IPS DF 4.7 (cell line): ENCODE results near the gene BMS1.
"Not testable (repeated sequence)": the region's sequence is repeated elsewhere in the genome, so short reads cannot be mapped to it uniquely, and the experiment has no call there.

ENCODE experiments used
- DNase-seq: peaks from one replicate; pipeline ENCODE4 v3.0.0-alpha.2; 2013; ENCODE audit warnings: low spot score; ENCODE audit errors: extremely low read depth

The BMS1 gene

DNA sequence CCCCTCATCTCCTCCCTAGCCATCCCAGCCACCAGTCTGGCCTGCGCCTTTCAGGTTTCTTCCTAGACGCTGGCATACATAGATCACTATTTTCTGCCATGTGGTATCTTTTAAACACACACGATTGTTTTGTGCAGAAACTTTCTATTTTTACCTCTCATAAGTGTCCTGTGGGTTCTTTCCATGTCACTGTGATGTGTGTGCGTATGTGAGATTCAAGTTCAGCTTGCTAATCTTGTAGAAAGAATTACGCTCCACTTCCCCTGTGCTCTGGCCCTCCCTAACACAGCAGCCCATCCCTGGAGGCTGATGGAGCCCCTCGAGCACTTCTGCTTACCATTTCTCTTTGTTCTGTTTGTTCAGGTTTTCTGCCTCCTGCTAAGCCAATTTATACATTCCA lies 80.2 kb downstream of the BMS1 start:
- not testable (repeated sequence) for DNase-seq

DNA sequence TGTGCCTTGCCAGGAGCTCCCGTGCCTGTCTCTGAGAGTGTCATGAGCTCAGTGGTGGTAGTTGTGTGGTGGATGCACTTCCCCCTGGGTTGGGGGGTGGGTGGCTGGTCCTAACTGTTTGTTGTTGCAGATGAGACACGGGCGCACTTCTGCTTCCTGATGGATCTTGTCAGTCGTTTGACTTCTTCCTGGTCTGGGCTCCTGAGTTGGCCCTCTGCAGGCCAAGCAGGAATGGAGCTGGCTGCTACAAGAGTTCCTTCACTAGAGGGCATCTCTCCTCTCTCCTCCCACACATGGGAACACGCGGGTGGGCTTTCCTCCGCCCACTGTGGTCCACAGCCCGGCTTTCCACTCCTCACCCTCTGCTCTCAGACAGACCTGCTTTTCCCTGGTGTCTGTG lies 82.0 kb downstream of the BMS1 start:
- no peak for DNase-seq

DNA sequence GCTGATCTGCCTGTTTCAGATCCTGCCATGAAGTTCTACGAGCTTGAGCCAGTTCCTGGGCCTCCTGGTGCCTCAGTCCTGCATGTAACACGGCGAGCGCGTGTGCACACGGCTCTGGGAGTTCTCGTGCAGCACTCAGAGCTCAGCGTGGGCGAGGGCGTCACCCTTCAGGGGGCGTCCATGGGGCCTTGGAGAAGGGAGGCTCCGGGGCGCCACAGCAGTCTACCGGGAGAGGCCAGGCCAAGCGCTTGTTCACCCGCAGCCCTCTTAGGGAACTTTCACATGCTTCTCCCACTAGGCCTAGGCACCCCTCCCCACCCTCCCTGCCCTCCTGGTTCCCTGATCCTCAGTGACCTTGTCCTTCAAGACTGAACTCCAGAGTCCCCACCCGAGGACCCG lies 83.1 kb downstream of the BMS1 start:
- no peak for DNase-seq

DNA sequence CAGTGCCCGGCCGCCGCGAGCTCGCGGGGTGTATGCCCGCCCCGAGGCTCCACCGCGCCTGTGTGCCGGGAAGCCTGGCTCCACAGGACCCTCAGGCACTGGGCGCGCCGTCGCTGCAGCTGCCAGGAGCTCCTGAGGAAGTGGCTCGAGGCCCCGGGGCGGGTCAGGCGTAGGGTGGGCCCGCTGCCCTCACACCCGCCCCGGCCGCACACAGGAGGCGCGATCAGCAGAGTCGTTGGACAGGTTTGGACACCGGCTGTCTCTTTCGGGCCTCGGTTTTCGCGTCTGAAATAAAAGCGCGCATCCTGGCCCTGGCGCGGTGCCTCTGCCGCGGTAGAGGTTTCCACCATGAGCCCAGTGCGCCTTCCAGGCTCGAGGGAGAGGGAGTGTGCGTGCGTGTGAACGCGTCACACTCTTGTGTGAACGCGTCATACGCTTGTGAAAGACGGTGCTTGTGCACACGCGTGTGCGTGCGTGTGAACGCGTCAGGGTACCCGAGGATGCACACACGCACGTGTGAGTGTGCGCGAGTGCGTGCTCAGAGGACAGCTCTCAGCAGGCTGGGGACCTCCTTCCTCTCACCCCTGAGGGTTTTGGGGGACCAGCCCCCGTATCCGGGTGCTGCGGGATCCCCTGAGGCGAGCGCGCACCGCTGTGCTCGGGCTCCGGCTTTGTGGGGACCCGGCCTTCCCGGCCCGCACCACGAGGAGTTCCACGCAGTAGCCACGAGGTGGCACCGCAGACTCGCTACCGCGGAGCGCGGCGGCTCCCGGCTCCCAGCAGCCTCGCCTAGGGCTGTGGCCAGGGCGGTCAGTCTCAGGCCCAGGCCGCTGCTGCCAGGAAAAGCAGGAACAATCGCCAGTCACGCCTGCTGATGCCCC lies 83.8 kb downstream of the BMS1 start:
- peak; percentile 25 for DNase-seq

DNA sequence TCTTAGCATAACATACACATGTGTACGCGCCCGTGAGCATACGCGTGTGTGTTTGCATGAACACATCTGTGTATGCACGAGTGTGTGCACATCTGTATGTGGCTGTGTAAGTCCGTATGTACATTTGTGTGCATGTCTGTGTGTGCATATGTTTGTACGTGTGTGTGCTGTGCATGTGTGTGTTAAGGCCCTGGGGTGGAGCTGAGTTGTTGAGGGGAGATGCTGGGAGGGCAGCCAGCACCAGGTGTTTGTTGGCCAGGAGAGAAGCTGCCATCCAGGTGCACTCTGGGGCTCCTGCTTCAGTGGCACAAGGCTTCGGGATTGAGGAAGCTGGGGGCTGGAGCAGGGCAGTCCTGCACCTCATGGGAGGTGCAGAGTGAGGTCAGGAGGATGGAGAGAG lies 85.0 kb downstream of the BMS1 start:
- DNase-seq = no peak

DNA sequence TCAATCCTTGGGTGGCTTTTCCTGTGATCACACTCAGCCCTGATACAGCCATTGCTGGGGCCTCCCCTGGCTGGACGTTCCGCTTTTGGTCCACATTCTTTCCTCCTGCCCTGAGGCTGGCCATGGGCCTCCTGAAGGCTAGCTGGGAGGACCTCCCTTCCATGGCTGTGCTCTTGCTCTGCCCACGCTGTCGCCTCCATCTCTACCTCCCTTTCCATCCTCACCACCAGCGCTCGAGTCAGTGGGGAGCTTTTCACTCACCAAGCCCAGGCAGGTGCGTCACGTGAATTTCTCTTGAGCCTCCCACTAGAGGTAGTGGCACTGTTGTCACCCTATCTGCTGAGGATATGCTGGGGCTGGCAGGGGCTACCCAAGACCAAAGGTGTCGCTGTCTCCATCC lies 85.9 kb downstream of the BMS1 start:
- DNase-seq = no peak

DNA sequence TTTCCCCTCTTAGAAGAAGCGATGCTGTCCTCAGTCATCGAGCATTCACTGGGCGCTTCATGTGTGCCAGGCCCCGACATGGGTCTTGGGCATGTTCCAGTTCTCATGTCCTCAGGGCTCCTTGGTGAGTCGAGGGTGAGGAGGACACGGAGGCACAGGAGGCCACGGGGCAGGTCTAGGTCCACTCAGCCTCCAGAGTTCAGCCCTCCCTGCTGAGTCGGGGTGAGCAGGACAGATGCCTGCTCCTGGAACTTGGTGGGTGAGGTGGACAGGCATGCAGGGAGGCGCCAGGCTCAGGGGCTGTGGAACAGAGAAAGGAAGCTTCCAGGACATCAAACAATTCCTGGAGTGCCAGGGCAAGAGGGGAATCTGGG lies 87.4 kb downstream of the BMS1 start:
- no peak for DNase-seq

DNA sequence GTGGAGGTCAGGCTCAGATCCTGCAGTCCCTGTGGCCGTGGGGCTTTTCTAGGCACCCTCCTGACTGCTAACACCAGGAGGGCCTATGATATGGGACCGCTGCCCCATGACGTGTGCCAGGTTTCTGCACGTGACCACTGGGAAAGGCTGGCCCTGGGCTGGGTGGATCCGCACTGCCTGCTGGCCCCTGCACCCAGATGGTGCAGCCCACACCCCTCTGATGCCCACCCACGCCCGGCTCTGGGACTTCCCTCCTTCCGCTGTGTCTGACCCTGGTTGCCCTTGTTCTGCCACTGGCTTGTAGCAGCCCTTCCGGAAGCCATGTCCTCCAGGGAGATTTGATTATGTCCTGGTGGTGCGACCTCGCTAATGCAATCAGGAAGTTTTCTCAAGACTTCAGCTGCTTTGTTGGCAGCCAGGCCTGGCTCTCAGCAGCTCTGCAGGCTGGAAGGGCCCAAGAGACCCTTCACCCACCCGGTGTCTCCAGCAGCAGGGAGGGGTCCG lies 88.6 kb downstream of the BMS1 start:
- not testable (repeated sequence) for DNase-seq

DNA sequence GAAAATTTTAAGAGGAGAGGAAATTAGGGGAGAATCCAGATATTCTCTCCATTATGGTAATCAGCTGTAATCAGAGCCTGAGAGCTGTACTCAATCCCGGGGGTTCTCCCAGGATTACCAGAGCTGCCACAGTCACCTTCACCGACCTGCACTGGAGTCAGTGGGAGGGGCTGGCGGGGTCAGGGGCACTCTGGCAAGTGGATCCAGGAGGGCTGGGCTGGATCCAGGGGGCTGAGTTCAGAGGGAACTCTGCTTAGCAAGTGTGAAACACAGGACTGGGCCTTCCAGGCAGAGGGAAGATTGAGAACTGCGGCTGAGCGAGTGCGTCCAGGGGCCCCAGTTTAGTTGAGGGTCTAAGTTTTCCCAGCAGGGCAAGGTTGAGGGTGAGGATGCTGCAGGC lies 89.2 kb downstream of the BMS1 start:
- DNase-seq = no peak

DNA sequence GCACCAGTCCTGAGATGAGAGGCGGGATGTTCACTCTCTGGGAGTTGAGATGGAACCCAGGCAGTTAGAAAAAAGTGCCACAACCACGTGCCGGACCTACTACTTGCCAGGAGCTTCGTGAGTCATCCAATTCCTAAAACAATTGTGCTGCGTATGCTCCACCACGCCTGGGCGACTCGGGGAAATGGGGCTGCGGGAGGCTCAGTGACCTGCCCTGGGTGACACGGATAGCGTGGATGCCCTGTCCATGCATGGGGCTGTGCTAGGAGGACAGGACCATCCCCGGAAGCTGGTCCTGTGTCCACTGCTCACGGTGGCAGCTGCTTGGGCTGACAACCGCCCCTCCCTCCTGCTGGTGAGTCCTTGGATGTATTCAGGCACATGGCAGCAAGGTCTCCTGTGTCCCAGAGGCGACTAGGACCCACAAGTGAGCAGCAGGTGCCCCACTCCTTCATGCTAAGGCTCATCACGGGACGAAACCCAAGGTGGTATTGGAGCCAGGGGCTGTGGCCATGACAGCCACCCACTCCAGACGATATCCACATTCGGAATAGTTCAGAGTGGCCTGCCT lies 90.4 kb downstream of the BMS1 start:
- DNase-seq = no peak

DNA sequence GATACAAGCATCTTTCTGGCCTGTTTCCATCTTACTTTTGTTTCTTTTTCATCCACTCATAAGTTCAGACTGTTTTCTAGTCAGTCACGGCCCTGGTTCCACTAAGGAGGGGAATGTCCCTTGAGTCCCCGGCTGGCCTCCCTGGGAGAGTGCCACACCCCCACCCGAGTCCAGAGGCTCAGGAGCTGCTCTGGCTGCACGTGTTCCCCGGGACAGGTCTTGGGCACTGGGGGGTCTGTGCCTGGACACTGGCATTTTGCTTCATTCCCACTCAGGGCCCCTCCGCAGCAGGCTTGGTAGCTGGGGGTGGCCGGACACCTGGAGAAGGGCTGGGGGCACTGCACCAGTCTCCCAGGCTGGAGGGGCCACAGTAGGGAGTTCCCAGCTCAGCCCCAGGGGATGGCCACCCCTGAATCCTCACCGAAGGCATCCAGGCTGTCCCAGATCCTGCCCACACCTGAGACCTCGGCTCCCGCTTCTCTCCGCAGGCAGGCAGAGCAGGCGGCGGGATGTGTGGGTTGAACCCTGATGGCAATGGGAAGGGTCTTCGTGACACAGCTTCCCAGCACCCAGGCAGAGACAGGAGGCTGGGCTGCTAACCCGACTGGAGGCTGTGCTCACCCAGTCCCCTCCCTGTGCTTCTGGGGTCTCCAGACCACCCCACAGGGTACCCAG lies 92.3 kb downstream of the BMS1 start:
- DNase-seq = no peak

DNA sequence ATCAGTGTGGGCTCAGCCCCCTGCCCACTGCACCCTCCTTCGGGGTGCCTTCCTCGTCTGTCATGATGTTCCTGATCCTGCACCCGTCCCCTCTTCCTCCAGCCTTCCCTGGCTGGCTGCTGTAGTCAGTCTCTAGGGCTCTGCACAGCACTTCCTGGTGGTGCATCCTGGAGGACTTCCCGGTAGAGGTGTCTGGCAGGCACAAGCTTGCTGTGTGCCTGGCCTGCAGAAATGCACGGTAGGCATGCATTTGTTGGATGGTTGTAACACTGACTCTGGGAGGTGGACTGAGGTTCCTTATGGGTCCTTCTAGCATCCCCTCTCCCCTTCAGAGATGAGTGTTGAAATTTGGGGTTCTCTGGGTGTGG lies 92.8 kb downstream of the BMS1 start:
- DNase-seq = no peak

DNA sequence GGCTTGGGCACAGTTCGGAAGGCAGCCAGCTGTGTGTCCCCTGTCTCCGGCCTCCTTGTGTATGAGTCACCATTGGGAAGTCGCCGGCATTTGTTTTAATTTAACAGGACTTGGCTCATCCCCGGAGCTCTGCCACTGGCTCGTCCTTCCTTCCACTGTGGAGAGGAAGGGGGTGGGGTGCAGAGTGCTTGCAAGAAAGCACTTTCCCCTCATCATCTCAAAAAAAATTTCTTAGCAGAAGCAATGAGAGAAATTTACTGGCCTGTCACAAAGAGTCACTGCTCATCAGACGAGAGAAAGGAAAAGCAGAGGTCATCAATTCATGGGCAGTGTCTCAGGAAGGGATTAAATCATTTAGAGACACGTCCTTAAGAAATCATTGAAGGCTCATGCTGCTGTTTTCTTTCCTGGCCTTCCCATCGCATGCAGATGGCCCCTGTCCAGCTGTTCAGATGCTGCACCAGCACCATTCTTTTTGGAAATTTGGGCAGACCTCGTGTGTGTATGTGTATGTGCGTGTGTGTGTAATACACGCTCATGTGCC lies 93.3 kb downstream of the BMS1 start:
- DNase-seq = no peak

DNA sequence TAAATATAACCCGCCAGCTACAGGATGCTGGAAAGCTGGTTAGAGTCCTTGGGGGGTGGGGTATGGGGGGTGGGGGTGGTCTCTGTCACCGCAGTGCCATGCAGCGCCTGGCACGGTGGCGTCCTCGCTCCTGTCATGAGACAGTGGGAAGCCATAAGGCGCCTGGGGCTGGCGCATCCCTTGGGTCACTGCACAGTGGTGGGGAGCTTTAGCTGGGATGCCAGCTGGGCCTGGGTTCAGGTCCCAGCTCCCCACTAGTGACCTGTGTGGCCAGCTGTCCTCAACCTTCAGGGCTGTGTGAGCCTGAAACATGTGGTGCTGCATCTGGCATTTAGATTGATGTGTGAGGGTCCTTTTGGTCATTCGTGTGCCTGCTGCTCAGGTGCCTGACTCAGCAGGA lies 93.9 kb downstream of the BMS1 start:
- no peak for DNase-seq

DNA sequence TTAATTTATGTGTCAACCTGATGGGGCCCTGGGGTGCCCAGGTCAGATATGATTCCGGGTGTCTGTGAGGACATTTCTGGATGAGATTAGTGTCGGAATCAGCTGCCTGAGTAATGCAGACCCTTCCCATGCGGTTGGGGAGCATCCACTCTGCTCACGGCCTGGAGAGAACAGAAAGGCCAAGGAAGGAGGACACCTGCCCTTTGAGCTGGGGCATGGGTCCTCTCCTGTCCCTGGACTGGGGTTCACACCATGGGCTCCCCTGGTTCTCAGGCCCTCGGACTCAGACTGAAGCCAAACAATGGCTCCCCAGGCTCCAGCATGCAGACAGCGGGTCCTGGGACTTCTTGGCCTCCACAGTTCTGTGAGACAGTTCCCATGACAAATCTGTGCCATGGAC lies 94.3 kb downstream of the BMS1 start:
- DNase-seq = no peak

DNA sequence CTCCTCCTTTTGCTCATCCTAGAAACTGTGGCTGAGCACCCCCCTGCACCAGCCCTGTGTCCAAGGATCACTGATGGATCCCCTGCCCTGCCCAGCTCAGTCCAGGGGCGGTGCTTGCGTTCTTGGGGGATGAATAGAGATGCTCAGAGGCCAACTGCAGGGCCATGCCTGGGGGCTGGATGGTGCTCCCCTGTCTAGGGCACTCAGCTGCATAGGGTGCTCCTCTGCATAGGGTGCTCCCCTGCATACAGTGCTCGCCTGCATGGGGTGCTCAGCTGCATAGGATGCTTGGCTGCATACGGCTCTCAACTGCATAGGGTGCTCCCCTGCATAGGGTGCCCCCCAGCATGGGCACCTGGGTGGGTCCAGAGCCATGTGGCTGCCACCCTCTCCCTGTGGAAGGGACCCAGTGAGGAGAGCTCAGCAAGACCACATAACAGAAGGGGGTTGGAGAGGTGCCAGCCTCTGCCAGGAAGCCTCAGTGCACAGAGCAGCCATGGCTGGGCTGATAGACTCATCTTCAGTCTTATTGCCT lies 95.0 kb downstream of the BMS1 start:
- DNase-seq = no peak

DNA sequence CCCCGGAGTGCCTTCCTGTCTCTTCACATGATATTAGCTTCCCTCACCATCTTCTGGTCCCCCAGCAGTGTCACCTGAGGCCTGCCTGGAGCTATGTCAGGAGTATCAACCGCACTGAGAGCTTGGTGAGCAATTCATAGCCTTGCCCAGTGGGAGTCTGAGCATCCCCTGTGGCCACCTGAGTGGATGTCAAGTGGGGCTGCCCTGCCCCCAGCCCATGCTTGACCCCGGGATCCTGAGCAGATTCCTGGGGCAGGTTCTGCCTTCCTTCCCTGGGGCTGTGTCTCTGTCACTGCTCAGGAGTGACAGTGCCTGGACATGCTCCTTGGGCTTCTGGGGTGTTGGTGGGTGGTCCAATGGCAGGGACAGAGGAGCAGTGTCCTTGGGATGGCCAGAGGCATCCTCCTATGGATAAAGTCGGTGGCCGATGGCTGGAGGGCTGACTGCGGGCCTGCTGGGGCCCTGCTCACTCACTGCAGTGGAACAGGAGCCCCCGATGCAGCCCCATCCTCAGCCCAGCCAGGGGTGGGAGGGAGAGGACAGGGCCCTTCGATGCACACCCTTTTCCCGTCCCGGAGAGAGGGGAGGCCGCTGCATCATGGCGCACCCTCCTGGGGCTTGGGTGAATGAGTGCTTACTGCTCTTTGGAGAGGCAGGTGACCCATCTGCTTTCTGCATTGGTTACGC lies 95.7 kb downstream of the BMS1 start:
- no peak for DNase-seq

DNA sequence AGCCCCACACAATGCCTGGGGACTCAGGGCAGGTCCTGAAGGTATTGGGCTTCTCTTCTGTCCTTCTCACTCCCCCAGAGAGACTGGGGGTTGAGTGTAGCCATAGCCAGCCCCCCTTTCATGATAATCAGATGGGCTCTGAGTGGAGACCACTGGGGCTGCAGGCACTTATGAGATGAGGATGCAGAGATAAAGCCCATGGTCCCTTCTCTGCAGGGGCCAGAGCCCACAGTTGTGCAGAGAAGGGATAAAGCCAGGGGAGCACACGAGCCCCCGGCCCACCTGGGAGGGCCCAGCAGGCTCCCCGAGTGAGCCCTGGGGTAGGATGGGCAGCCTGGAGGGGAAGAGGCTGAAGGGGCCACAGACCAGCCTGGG lies 96.2 kb downstream of the BMS1 start:
- no peak for DNase-seq

DNA sequence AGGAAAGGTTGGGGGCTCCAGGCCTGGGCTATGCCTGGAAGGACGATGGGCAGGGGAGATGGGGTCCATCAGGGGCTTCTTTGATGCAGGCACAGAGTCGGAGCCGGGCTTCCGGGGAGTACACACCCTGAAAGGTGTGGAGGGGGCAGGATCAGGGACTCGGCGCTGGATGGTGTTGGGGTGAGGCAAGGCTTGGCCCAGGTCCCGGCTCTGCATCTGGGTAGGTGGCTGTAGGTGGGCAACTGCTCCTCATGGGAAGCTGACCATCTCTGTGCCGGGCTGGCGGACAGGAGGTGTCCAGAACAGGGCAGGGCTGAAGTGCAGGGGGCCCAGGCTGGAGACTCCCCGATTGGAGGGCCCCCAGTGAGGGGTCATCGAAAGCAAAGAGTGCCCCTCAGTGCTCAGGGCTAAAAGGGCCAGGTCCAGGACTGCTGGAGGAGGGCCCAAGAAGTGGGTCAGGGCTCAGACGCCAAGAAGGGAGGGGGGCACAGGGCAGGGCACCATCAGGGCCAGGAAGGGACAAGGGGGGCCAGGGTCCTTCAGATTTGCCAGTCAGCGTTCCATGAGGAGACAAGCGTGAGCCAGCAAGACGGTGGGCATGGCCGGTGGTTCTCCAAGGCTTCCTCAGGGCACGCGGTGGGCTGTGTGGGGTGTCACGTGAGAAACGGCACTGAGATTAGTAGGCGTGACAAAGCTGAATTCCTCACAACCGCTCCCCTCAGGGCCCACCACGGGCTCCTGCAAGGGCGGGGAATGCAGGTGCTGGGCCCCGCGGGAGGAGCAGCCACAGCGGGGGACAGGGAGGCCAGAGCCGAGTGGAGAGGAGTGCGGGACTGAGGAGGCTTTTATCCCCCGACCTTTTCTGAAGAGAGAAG lies 97.0 kb downstream of the BMS1 start:
- no peak for DNase-seq

DNA sequence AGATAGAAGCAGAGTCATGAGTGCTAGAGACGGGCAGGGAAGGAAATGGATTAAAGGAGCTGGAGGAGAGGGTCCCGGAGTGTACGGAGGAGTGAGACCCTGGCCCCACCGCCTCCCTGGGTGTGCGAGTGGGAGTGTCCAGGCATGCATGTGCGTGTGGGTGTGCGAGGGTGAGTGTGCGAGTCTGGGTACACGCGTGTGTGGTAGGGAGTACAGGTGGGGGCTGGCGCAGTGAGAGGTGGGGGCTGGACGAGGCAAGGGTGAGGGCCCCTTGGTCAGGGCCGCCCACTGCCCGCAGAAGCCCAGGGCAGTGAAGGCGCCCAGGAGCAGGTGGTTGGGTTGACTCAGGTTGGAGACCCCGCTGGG lies 97.6 kb downstream of the BMS1 start:
- no peak for DNase-seq

DNA sequence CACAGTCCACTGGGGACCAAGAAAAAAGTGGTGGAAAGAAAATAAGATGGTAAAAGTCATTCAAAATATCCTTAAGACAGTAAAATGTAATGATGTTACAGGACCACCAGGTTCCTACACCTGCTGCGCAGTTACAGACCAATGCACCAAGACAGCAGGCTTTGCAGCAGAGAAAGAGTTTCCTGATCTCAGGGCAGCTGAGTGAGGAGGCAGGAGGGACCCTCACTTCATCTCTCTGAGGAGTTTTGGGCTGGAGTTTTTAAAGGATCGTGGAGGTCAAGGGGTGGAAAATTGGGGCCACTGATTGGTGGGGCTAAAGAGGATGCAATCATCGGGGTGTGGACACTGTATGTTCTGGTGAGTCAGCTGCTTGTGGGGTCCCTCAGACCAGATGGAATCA lies 100.0 kb downstream of the BMS1 start:
- no peak for DNase-seq
